ENCODE data around the gene CDC42BPG. TPM values are rescaled to one million over a fixed set of nuclear protein-coding genes. Genes with fewer than 3 reads are reported as not detected.
"Not testable (repeated sequence)": the region's sequence is repeated elsewhere in the genome, so short reads cannot be mapped to it uniquely, and the experiment has no call there.

The CDC42BPG gene
- total RNA-seq, 3 donors from 2014 or later = 0.13 to 0.33 (median 0.18) TPM

DNA sequence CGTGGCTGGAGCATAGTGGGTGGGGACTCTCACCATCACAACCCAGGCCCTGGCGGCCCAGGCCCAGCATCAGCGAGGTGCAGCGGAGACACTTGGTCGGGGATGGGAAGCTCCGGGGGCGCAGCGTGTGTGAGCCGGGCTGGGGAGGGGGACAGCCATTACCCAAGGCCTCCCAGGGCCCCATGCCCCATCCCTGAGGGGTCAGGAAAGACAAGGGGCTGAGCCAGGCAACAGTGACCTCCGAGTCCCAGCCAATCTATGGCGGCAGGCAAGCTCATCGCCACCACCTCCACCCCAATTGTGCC, 11.3 kb downstream of the CDC42BPG start:
- Mint-ChIP-seq H3K36me3 (ENCODE audit: insufficient read depth) (no peaks in the 10 kb centered on the region), H3K4me1 (ENCODE audit: low read depth) (no peaks in the 10 kb centered on the region), H3K27me3 (ENCODE audit: low read depth) (no peaks in the 10 kb centered on the region), H3K9me3 (no peaks in the 10 kb centered on the region), H3K4me3 (no peak overlapping the region)
- no peak for ATAC-seq
- DNase-seq = no peak

GRCh38 chr11:64832467-64833197, 11.8 kb downstream of the CDC42BPG start:
- no peaks in the 10 kb centered on the region for H3K4me1 Mint-ChIP-seq (ENCODE audit: low read depth)
- H3K9me3 Mint-ChIP-seq = no peaks in the 10 kb centered on the region
- H3K27me3 Mint-ChIP-seq (ENCODE audit: low read depth) = no peaks in the 10 kb centered on the region
- peaks cover 4% of the 10 kb centered on the region for H3K36me3 Mint-ChIP-seq (ENCODE audit: insufficient read depth)
- no peak overlapping the region for H3K4me3 Mint-ChIP-seq
- ATAC-seq (no peak), DNase-seq (no peak)

DNA sequence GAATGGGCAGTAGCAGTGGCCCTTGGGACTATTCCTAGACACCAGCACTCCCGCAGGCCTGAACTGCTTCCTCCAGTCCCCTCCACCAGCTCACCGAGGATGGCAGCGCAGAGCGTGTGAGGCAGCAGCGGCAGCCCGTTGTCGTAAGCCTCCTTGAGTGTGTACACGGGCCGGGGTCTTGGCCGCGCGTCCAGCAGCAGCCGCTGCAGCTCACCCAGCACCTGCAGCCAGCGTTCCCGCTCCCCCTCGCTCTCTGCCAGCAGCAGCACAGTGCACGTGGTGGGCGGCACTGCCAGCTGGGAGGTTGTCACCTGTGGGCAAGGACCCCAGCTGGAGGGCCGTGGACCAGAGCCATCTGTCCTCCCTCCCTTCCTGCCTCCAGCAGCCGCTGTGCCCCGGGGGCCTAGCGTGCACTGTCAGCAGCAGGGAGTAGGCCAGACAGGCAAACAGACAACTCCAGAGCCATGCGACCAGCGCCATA, 13.0 kb downstream of the CDC42BPG start:
- Mint-ChIP-seq H3K27me3 (ENCODE audit: low read depth) (no peaks in the 10 kb centered on the region), H3K36me3 (ENCODE audit: insufficient read depth) (peaks cover 5% of the 10 kb centered on the region), H3K4me3 (no peak overlapping the region), H3K9me3 (no peaks in the 10 kb centered on the region), H3K4me1 (ENCODE audit: low read depth) (no peaks in the 10 kb centered on the region)
- DNase-seq = no peak
- no peak for ATAC-seq

- Mint-ChIP-seq H3K4me3 (no peak overlapping the region), H3K9me3 (no peaks in the 10 kb centered on the region), H3K4me1 (ENCODE audit: low read depth) (no peaks in the 10 kb centered on the region), H3K27me3 (ENCODE audit: low read depth) (no peaks in the 10 kb centered on the region), H3K36me3 (ENCODE audit: insufficient read depth) (peaks cover 9% of the 10 kb centered on the region)
- ATAC-seq (no peak), DNase-seq (no peak)
Measured at GRCh38 chr11:64829536-64830251, 14.8 kb downstream of the CDC42BPG start.

GRCh38 chr11:64827451-64827839, 17.0 kb downstream of the CDC42BPG start:
- H3K4me3 Mint-ChIP-seq = no peak overlapping the region
- no peak for DNase-seq
- H3K9me3 Mint-ChIP-seq = no peaks in the 10 kb centered on the region
- ATAC-seq = no peak
- no peaks in the 10 kb centered on the region for H3K4me1 Mint-ChIP-seq (ENCODE audit: low read depth)
- H3K27me3 Mint-ChIP-seq (ENCODE audit: low read depth) = no peaks in the 10 kb centered on the region
- H3K36me3 Mint-ChIP-seq (ENCODE audit: insufficient read depth) = peaks cover 9% of the 10 kb centered on the region

GRCh38 chr11:64826578-64827450, 17.6 kb downstream of the CDC42BPG start:
- H3K4me1 Mint-ChIP-seq (ENCODE audit: low read depth) = no peaks in the 10 kb centered on the region
- H3K9me3 Mint-ChIP-seq = no peaks in the 10 kb centered on the region
- ATAC-seq (no peak), DNase-seq (no peak)
- no peak overlapping the region for H3K4me3 Mint-ChIP-seq
- no peaks in the 10 kb centered on the region for H3K27me3 Mint-ChIP-seq (ENCODE audit: low read depth)
- H3K36me3 Mint-ChIP-seq (ENCODE audit: insufficient read depth) = peaks cover 9% of the 10 kb centered on the region

GRCh38 chr11:64826062-64826461, 18.4 kb downstream of the CDC42BPG start:
- no peaks in the 10 kb centered on the region for H3K9me3 Mint-ChIP-seq
- peaks cover 9% of the 10 kb centered on the region for H3K36me3 Mint-ChIP-seq (ENCODE audit: insufficient read depth)
- H3K4me1 Mint-ChIP-seq (ENCODE audit: low read depth) = no peaks in the 10 kb centered on the region
- H3K27me3 Mint-ChIP-seq (ENCODE audit: low read depth) = no peaks in the 10 kb centered on the region
- no peak for DNase-seq
- no peak overlapping the region for H3K4me3 Mint-ChIP-seq
- ATAC-seq = no peak

DNA sequence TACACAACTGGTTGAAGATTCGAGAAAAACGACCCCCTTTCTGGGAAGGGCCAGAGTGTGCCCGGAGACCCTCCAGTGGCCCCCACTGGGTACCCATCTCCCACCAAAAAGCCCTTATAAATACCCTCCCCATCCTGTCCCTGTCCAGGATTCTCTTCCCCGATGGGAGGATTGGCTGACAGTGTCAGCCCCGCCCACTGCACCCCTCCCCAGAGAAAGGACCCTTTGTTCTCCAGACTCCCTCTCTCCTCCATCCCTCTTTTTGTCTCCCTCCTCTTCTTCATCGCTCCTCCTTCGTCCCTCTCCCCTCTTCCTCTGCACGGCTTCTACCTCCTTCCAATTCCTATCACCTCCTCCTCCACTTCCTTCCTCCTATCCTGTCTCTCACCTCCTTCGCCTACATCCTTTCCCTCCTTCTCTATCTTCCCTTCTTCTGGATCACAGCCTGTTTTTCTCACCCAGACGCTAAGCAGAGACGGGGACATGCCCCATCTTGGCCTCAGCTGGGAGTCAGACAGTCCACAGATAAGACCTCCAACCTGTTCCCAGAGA, 20.8 kb downstream of the CDC42BPG start:
- DNase-seq (no peak), ATAC-seq (no peak)
- H3K9me3 Mint-ChIP-seq = no peaks in the 10 kb centered on the region
- H3K4me1 Mint-ChIP-seq (ENCODE audit: low read depth) = no peaks in the 10 kb centered on the region
- no peak overlapping the region for H3K4me3 Mint-ChIP-seq
- no peaks in the 10 kb centered on the region for H3K27me3 Mint-ChIP-seq (ENCODE audit: low read depth)
- peaks cover 9% of the 10 kb centered on the region for H3K36me3 Mint-ChIP-seq (ENCODE audit: insufficient read depth)

DNA sequence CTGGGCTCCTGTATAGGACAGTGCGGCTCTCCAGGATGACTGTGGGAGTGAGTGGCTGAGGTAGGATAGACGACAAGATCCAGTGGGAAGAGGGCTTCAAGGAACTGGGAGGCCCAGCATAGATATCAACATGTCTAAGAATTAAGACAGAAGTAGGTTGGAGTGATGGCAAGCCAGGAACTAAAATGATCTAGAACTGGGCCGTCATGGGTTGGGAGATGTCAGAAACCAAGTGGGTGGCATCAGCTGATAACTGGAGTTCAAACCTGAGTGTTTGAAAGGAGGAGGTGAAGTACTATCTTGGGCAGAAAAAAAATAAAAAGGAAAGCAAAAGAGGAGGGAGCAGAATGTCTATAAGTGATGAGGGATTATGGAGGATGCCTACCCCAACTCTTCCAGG, 27.0 kb downstream of the CDC42BPG start:
- H3K4me3 Mint-ChIP-seq = no peak overlapping the region
- no peak for DNase-seq
- H3K9me3 Mint-ChIP-seq = no peaks in the 10 kb centered on the region
- no peaks in the 10 kb centered on the region for H3K36me3 Mint-ChIP-seq (ENCODE audit: insufficient read depth)
- ATAC-seq = no peak
- no peaks in the 10 kb centered on the region for H3K4me1 Mint-ChIP-seq (ENCODE audit: low read depth)
- no peaks in the 10 kb centered on the region for H3K27me3 Mint-ChIP-seq (ENCODE audit: low read depth)

- not testable (repeated sequence) for DNase-seq; H3K4me3 Mint-ChIP-seq; H3K27me3 Mint-ChIP-seq (ENCODE audit: low read depth); H3K4me1 Mint-ChIP-seq (ENCODE audit: low read depth); ATAC-seq; H3K9me3 Mint-ChIP-seq; H3K36me3 Mint-ChIP-seq (ENCODE audit: insufficient read depth)
Measured at GRCh38 chr11:64815433-64815832, 29.0 kb downstream of the CDC42BPG start.

GRCh38 chr11:64814712-64815187, 29.7 kb downstream of the CDC42BPG start:
- H3K4me3 Mint-ChIP-seq = no peak overlapping the region
- no peak for DNase-seq
- H3K27me3 Mint-ChIP-seq (ENCODE audit: low read depth) = no peaks in the 10 kb centered on the region
- peaks cover 6% of the 10 kb centered on the region for H3K4me1 Mint-ChIP-seq (ENCODE audit: low read depth)
- H3K9me3 Mint-ChIP-seq = no peaks in the 10 kb centered on the region
- no peak for ATAC-seq
- no peaks in the 10 kb centered on the region for H3K36me3 Mint-ChIP-seq (ENCODE audit: insufficient read depth)

DNA sequence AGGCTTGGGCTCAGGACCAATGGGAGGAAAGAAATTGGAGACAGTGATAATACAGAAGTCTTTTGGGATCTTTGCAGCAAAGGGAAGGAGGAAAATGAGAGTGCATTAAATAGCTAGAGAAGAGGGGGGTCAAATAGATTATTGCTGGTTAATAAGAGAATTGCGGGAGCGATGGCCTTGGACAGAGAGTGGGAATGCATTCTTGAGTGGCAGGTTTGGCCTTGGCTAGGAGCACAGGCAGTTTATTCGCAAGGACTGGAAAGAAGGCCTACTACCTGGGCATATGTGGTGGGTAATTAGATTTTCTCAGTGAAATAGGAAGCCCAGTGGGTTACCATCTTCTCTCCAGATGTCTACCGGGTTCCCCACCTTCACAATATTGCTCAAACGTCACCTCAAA, 30.6 kb downstream of the CDC42BPG start:
- no peak overlapping the region for H3K4me3 Mint-ChIP-seq
- H3K27me3 Mint-ChIP-seq (ENCODE audit: low read depth) = no peaks in the 10 kb centered on the region
- DNase-seq = no peak
- no peaks in the 10 kb centered on the region for H3K9me3 Mint-ChIP-seq
- no peaks in the 10 kb centered on the region for H3K36me3 Mint-ChIP-seq (ENCODE audit: insufficient read depth)
- peaks cover 12% of the 10 kb centered on the region for H3K4me1 Mint-ChIP-seq (ENCODE audit: low read depth)
- ATAC-seq = no peak

DNA sequence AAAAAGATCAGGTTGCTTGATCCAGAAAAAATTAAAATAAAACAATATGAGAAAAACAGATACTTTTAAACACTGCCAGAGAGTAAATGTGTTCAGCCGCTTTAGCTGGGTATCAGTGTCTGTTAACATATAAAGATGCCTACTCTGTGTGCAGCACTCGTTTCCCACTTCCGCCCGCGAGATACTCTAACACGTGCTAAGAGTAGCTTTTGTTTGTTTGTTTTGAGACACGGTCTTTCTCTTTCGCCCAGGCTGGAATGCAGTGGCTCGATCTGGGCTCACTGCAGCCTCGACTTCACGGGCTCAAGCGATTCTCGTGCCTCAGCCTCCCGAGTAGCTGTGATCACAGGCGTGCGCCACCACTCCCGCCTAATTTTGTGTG, 33.6 kb downstream of the CDC42BPG start:
- Mint-ChIP-seq H3K4me3 (peak overlapping the region; percentile 96), H3K36me3 (ENCODE audit: insufficient read depth) (peaks cover 13% of the 10 kb centered on the region), H3K9me3 (no peaks in the 10 kb centered on the region), H3K27me3 (ENCODE audit: low read depth) (no peaks in the 10 kb centered on the region), H3K4me1 (ENCODE audit: low read depth) (peaks cover 15% of the 10 kb centered on the region)
- peak; percentile 25 to 36 for ATAC-seq
- peak; percentile 26 for DNase-seq

DNA sequence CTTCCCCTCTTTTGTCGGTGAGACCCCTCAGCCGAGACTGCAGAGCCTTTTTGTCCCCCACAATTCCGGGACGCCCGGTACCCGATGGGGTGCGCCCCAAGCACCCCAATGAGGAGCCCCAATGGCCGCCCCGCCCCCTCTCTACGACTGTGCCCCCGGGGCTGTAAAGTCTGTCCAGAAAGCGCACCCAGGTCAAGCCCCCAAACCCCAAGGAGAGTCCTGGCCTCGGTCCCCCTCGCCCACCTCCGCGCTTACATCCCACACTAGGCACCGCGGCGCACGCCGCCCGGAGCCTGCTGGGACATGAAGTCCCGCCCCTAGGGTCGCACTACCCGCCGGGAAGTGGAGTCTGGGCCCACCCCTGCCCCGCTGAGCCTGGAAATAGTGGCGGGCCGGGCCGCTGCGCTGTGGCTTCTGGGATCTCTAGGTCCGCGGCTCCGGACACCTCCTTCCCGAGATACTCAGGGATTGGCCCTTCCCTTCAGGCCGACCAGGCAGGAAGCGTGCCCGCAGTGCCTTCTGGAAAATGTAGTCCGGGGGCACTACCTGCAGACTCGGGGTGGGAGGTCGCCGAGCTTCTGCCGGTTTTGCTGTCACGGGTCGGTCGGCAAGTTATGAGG, 34.1 kb downstream of the CDC42BPG start, which contains the start of gene MEN1:
Gene MEN1 (minus strand): TSS at position 281 of the 620 bp plus-strand sequence. CDS start 442 bp downstream, outside the sequence.
- Mint-ChIP-seq H3K4me3 (peak within 1 kb of the TSS; percentile 96), H3K9me3 (no peaks in the 10 kb centered on the region), H3K27me3 (ENCODE audit: low read depth) (no peaks in the 10 kb centered on the region), H3K4me1 (ENCODE audit: low read depth) (peaks cover 15% of the 10 kb centered on the region), H3K36me3 (ENCODE audit: insufficient read depth) (peaks cover 14% of the 10 kb centered on the region)
- peak; percentile 73 for DNase-seq
- peak; percentile 95 to 96 for ATAC-seq

Measured in activated T-cell treated with anti-CD3 and anti-CD28 coated beads, Interleukin-2, amount 50 U/mL, for 4 hours (primary cell).